GM23248 (cell line): Measurements from ENCODE around the gene RCOR1.
"Not testable (repeated sequence)": the region's sequence is repeated elsewhere in the genome, so short reads cannot be mapped to it uniquely, and the experiment has no call there.

Experiments
- EZH2 ChIP-seq: fragments of 200-600 bp; sonication (generic); IDR thresholded peaks from 2 replicates; pipeline ENCODE4 v1.6.1; 2018; ENCODE audit warnings: antibody characterized with exemption, mild to moderate bottlenecking; ENCODE audit not compliant: insufficient read depth, poor library complexity, severe bottlenecking
- EZH2phosphoT487 ChIP-seq: fragments of 200-600 bp; sonication (generic); IDR thresholded peaks from 2 replicates; pipeline ENCODE4 v1.6.1; 2018; ENCODE audit warnings: antibody characterized with exemption, moderate library complexity, mild to moderate bottlenecking, low read depth; ENCODE audit not compliant: insufficient read depth

DNA sequence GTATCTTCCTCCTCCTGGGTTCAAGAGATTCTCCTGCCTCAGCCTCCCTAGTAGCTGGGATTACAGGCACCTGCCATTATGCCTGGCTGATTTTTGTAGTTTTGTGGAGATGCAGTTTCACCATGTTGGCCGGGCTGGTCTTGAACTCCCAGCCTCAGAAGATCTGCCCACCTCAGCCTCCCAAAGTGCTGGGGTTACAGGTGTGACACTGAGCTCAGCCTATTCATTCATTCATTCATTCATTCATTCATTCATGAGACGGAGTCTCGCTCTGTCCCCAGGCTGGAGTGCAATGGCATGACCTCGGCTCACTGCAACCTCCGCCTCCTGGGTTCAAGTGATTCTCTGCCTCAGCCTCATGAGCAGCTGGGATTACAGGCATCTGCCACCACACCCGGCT, 47.2 kb downstream of the RCOR1 start:
- TF ChIP-seq EZH2, EZH2phosphoT487: not testable (repeated sequence)
